ENCODE results near the gene ANKRD61. TPM values are rescaled to one million over a fixed set of nuclear protein-coding genes. Genes with fewer than 3 reads are reported as not detected.

Gene ANKRD61
- 0.22 TPM in 1 of 2 replicates, not detected in the other for total RNA-seq

GRCh38 chr7:6030988-6031387, at the start of gene ANKRD61:
Gene ANKRD61, plus strand, starts transcription at chr7:6031376. Its CDS starts 0 bp downstream, at chr7:6031376.

GRCh38 chr7:6008668-6009611, 22.2 kb upstream of the ANKRD61 start, which contains the start of the genes AIMP2 and PMS2:
Gene AIMP2, plus strand, starts transcription at chr7:6009272. Its CDS starts 92 bp downstream, at chr7:6009364.
Gene PMS2, minus strand, starts transcription at chr7:6009049. Its CDS starts 30 bp downstream, at chr7:6009019.

Small RNAs within 50 kb of the gene (small RNA-seq; reads per million reads assigned to genes)
- not detected for gene RF00019
- gene RNU6-218P: not detected
- gene SNORA80D: 27.6 reads per million, percentile 97 among the genes with 10 or more reads in this experiment

Other genes starting within 250 kb of the ANKRD61 start
- gene RNF216, start 249.7 kb upstream of the ANKRD61 start, total RNA-seq: 46.1 and 48.9 TPM in 2 replicates
- not detected in 2 replicates for gene OCM, start 150.6 kb upstream of the ANKRD61 start, total RNA-seq
- gene CCZ1, start 132.6 kb upstream of the ANKRD61 start, total RNA-seq: 111 and 113 TPM in 2 replicates
- gene RSPH10B, start 60.7 kb upstream of the ANKRD61 start, total RNA-seq: 0.53 TPM in 1 of 2 replicates, not detected in the other
- 22.1 and 25.1 TPM in 2 replicates for gene PMS2, start 22.3 kb upstream of the ANKRD61 start, total RNA-seq
- 65.4 and 75.0 TPM in 2 replicates for gene AIMP2, start 22.1 kb upstream of the ANKRD61 start, total RNA-seq
- gene EIF2AK1, start 27.8 kb downstream of the ANKRD61 start, total RNA-seq: 116 and 198 TPM in 2 replicates
- gene USP42, start 73.6 kb downstream of the ANKRD61 start, total RNA-seq: 9.4 and 11.3 TPM in 2 replicates
- gene CYTH3, start 241.2 kb downstream of the ANKRD61 start, total RNA-seq: 10.1 and 11.6 TPM in 2 replicates

Data from thoracic aorta endothelial cell (primary cell).